CD8-positive, alpha-beta memory T cell (primary cell): Measurements from ENCODE around the gene EPS15. TPM values are rescaled to one million over a fixed set of nuclear protein-coding genes. Genes with fewer than 3 reads are reported as not detected.

ENCODE experiments used
- CTCF ChIA-PET: fragments of 350-600 bp; sonication (Branson Sonifier 250); formaldehyde crosslinking; loops from one replicate; lab custom pipeline; 2021; ENCODE audit warnings: antibody characterized with exemption; lab: Charles Lee
- POLR2A ChIA-PET: fragments of 350-600 bp; sonication (Branson Sonifier 250); formaldehyde crosslinking; loops from one replicate; lab custom pipeline; 2021; ENCODE audit warnings: antibody characterized with exemption; lab: Charles Lee
- DNase-seq, 5 donors: peaks; one replicate each; pipeline versions ENCODE4 v3.0.0 to v3.0.0-alpha.2; 2020 to 2022; ENCODE audit warnings: mixed read lengths in 1 of 5
- H3K27ac ChIP-seq: one replicate; pipeline ENCODE4 v1.7.0; 2013; ENCODE audit warnings: low read depth, mild to moderate bottlenecking, low read length, moderate library complexity
- H3K27me3 ChIP-seq: 2 replicates; pipeline ENCODE4 v1.7.0; 2013; ENCODE audit warnings: low read length, mild to moderate bottlenecking; ENCODE audit not compliant: insufficient read depth, poor library complexity, severe bottlenecking
- H3K36me3 ChIP-seq: 2 replicates; pipeline ENCODE4 v1.7.0; 2013; ENCODE audit warnings: mild to moderate bottlenecking, low read length, moderate library complexity; ENCODE audit not compliant: insufficient read depth
- H3K4me1 ChIP-seq: 2 replicates; pipeline ENCODE4 v1.7.0; 2013; ENCODE audit warnings: mild to moderate bottlenecking, low read length, moderate library complexity; ENCODE audit not compliant: insufficient read depth
- H3K4me3 ChIP-seq: 2 replicates; pipeline ENCODE4 v1.7.0; 2013; ENCODE audit warnings: mild to moderate bottlenecking, low read length
- H3K9me3 ChIP-seq: 2 replicates; pipeline ENCODE4 v1.7.0; 2013; ENCODE audit warnings: mild to moderate bottlenecking, low read length
- H3K27ac Mint-ChIP-seq, 8 donors: one replicate each; pipeline ENCODE4 v1.8.0; 2020 to 2021; ENCODE audit warnings: mixed read lengths in 8 of 8, mild to moderate bottlenecking in 6 of 8, inconsistent platforms in 3 of 8, moderate library complexity in 3 of 8
- H3K27me3 Mint-ChIP-seq, 2 donors: one replicate each; pipeline ENCODE4 v1.8.0; 2020 to 2021; ENCODE audit warnings: mixed read lengths in 2 of 2, mild to moderate bottlenecking in 1 of 2, moderate library complexity in 1 of 2
- H3K36me3 Mint-ChIP-seq, 3 donors: one replicate each; pipeline ENCODE4 v1.8.0; 2020 to 2021; ENCODE audit warnings: mixed read lengths in 3 of 3, inconsistent platforms in 1 of 3, mild to moderate bottlenecking in 1 of 3
- H3K4me1 Mint-ChIP-seq, 3 donors: one replicate each; pipeline ENCODE4 v1.8.0; 2020 to 2021; ENCODE audit warnings: mixed read lengths in 3 of 3, inconsistent platforms in 1 of 3, mild to moderate bottlenecking in 1 of 3
- H3K4me3 Mint-ChIP-seq, 7 donors: one replicate each; pipeline ENCODE4 v1.8.0; 2020 to 2021; ENCODE audit warnings: mixed read lengths in 7 of 7, mild to moderate bottlenecking in 6 of 7, moderate library complexity in 4 of 7, inconsistent platforms in 2 of 7
- H3K9me3 Mint-ChIP-seq, 5 donors: one replicate each; pipeline ENCODE4 v1.8.0; 2020 to 2022; ENCODE audit warnings: mixed read lengths in 5 of 5, mild to moderate bottlenecking in 3 of 5, moderate library complexity in 2 of 5, inconsistent platforms in 1 of 5
- polyA plus RNA-seq: library from polyadenylated mRNA; unstranded; fragments of 300-500 nt; fragmentation: Illumina TruSeq; gene quantifications from one replicate; pipeline ENCODE4 v1.2.3, GENCODE V29; 2021
- total RNA-seq, 2 experiments: library from RNA; stranded (reverse); gene quantifications; one replicate each; pipeline ENCODE4 v1.2.3, GENCODE V29; 2021

Gene EPS15
- total and polyA plus RNA-seq, 3 experiments from 2014 or later = 59.6 to 112 (median 108) TPM

DNA sequence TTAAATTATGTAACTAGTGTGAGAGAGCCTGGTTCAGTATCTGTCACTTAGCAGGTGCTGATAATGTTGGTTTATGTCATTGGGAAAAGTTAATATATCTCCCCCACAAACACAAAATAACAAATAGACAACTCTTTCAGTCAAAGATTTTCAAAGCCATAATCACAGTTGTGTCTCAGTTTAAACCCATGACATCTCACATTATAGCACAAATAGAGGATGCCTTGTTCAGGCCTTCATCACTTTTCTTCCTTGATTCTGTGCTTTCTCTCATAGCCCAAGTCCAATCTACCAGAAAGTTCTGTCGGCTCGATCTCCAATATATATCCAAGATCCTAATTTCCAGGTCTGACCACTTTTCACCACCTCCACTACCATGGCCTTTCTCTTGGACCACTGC, 6.2 kb upstream of the EPS15 start:
- Histone ChIP-seq H3K4me3 (no peak overlapping the region), H3K9me3 (no peaks in the 10 kb centered on the region), H3K36me3 (no peaks in the 10 kb centered on the region), H3K27me3 (no peaks in the 10 kb centered on the region), H3K27ac (no peak overlapping the region), H3K4me1 (peaks cover 10% of the 10 kb centered on the region)
- Mint-ChIP-seq H3K27ac (peak overlapping the region in 1 of 8 donors; percentile 51), H3K27me3 (no peaks in the 10 kb centered on the region), H3K4me1 (peaks cover 10% of the 10 kb centered on the region in 3 donors), H3K9me3 (no peaks in the 10 kb centered on the region), H3K36me3 (peaks cover 0 to 5% (median 0%) of the 10 kb centered on the region in 3 donors), H3K4me3 (no peak overlapping the region)
- ChIA-PET POLR2A (interaction anchor here (0.6 kb wide), 1 partner anchor 272 kb away, joined by 6 read pairs; no protein-coding TSS in a partner anchor), CTCF (interaction anchor here (2.7 kb wide), 1 partner anchor 10 kb away, joined by 7 read pairs; no protein-coding TSS in a partner anchor)
- DNase-seq = no peak

DNA sequence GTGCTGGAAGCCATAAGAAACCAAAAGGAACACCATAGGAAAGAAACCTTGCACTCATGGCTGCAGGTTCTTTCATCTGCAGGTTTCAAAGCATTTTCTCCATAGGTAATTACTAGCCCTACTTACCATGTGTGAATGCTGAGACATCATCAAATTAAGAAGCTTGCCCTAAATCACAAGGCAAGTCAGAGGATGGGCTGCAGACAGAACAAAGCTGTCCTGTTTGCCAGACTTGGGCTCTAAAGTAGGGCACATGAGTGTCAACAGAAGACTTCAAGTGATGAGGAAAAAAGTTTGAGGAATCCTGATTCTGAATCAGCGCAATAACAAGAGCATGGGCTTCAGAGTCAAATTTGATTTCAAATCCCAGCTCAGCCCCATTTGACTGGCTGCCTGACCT, 5.8 kb upstream of the EPS15 start:
- H3K4me3 ChIP-seq = no peak overlapping the region
- ChIA-PET POLR2A (no interaction called here), CTCF (interaction anchor here (2.7 kb wide), 1 partner anchor 10 kb away, joined by 7 read pairs; no protein-coding TSS in a partner anchor)
- Mint-ChIP-seq H3K4me1 (peaks cover 15% of the 10 kb centered on the region in 3 donors), H3K36me3 (peaks cover 0 to 3% (median 0%) of the 10 kb centered on the region in 3 donors), H3K9me3 (no peaks in the 10 kb centered on the region), H3K27me3 (no peaks in the 10 kb centered on the region), H3K4me3 (no peak overlapping the region), H3K27ac (peak overlapping the region in 1 of 8 donors; percentile 26)
- no peaks in the 10 kb centered on the region for H3K27me3 ChIP-seq
- peaks cover 15% of the 10 kb centered on the region for H3K4me1 ChIP-seq
- DNase-seq = no peak
- no peaks in the 10 kb centered on the region for H3K9me3 ChIP-seq
- H3K27ac ChIP-seq = no peak overlapping the region
- no peaks in the 10 kb centered on the region for H3K36me3 ChIP-seq

DNA sequence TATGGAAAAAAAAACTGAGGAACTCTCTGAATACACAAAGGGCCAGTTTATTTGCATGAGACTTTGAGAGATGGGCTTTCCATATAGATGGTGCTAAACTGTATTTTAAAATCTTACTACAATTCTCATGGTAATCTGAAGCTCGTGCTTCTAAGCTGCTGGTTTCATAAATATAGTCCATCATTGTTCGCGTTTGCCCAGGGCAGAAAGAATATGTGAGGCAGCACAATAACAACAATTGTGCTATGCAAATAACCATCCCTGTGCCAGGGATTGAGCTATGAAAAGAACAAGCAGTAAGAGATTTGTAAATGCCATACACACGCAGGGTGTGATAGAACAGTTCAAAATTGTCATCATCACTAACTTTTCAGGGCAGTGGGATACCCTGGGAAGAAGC, 4.9 kb upstream of the EPS15 start:
- ChIA-PET POLR2A (no interaction called here), CTCF (interaction anchor here (2.7 kb wide), 1 partner anchor 11 kb away, joined by 7 read pairs; no protein-coding TSS in a partner anchor)
- H3K4me1 Mint-ChIP-seq = peaks cover 20 to 21% (median 20%) of the 10 kb centered on the region in 3 donors
- peaks cover 0 to 3% (median 0%) of the 10 kb centered on the region in 3 donors for H3K36me3 Mint-ChIP-seq
- Histone ChIP-seq H3K4me3 (no peak overlapping the region), H3K27ac (no peak overlapping the region), H3K27me3 (no peaks in the 10 kb centered on the region), H3K4me1 (peaks cover 19% of the 10 kb centered on the region), H3K36me3 (no peaks in the 10 kb centered on the region), H3K9me3 (no peaks in the 10 kb centered on the region)
- H3K27me3 Mint-ChIP-seq = no peaks in the 10 kb centered on the region
- H3K9me3 Mint-ChIP-seq = no peaks in the 10 kb centered on the region
- H3K27ac Mint-ChIP-seq = no peak overlapping the region
- DNase-seq = no peak
- H3K4me3 Mint-ChIP-seq = no peak overlapping the region

DNA sequence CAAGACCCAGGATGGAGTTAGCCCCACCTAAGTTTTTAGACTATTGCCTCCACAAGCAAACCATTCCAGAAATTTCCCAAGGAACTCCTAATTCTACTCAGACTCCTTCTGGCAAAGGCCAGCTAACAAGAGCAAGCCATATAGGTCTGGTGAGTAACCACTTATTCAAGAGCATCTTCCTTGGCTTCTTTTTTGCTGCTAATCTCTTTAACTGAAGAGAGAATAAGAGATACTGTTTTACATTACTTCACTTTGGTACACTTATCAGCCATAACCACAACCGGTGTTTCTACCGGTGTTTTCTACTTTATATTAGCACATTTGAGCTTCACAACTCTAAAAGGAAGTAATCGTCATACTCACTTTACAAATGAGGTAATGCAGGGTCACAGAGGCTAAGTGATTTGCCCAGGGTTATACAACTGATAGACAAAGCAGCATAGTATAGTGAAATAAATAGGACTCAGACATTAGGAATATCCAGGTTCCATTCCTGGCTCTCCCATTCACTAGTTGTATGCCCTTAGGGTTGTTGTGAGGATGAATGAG, 1.7 kb upstream of the EPS15 start:
- ChIA-PET POLR2A (interaction anchor here (1.0 kb wide), 1 partner anchor 536 kb away, joined by 3 read pairs; no protein-coding TSS in a partner anchor), CTCF (interaction anchor here (2.6 kb wide), 1 partner anchor 14 kb away, joined by 8 read pairs; no protein-coding TSS in a partner anchor)
- Mint-ChIP-seq H3K36me3 (peaks cover 0 to 10% (median 3%) of the 10 kb centered on the region in 3 donors), H3K27me3 (no peaks in the 10 kb centered on the region), H3K27ac (peak overlapping the region; percentile 75 to 97 (median 87)), H3K4me3 (peak overlapping the region; percentile 45 to 82 (median 58)), H3K9me3 (no peaks in the 10 kb centered on the region), H3K4me1 (peaks cover 45 to 46% (median 46%) of the 10 kb centered on the region in 3 donors)
- Histone ChIP-seq H3K4me1 (peaks cover 26% of the 10 kb centered on the region), H3K4me3 (no peak overlapping the region), H3K27me3 (no peaks in the 10 kb centered on the region), H3K9me3 (no peaks in the 10 kb centered on the region), H3K36me3 (no peaks in the 10 kb centered on the region), H3K27ac (peak overlapping the region; percentile 52)
- DNase-seq = peak in 2 of 5 donors; percentile 27 to 67

DNA sequence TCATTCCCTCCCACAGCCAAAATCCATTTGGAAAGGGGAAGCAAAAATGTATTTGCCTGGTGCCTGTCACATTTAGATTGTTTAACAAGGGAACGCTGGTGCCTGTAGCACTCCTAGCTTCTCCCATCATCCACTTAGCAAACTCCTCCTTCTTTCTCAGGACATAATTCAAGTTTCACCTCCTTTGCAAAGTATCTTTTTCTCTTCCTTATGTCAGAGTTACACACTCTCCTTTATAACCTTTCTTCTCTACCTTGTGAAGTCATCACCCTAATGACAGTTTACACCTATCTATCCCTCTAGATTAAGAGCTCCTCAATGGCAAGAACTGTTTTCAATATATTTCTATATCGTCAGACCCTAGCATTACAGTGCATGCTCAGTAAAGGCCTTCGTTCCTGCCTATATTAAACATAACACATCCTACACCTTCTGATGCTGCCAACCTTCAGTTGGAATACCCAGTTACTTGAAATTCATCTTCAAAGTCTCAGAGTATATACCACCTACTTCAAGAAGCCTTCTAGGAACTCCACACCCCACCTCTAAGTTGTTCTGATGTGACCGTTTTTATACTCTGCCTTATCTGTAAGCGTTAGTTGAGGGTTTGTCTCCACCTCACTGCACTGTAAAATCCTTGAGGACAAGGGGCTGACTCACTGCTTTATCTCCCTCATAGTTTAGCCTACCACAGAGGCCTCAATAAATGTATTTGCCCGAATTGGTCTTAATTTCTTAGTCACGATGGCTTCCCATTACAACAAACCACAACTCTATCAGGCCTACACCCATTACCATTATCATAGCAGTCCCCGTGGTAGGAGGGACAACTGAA, 1.0 kb upstream of the EPS15 start:
- ChIA-PET POLR2A (interaction anchor here (1.0 to 2.0 kb wide), 2 partner anchors 10 to 537 kb away, joined by 3 to 5 read pairs; no protein-coding TSS in a partner anchor), CTCF (interaction anchor here (1.0 to 4.0 kb wide), 5 partner anchors 15 to 97 kb away, joined by 3 to 14 read pairs (median 5); no protein-coding TSS in a partner anchor)
- H3K9me3 Mint-ChIP-seq = no peaks in the 10 kb centered on the region
- H3K27me3 Mint-ChIP-seq = no peaks in the 10 kb centered on the region
- H3K4me1 ChIP-seq = peaks cover 32% of the 10 kb centered on the region
- peak overlapping the region; percentile 12 for H3K4me3 ChIP-seq
- peaks cover 52 to 53% (median 53%) of the 10 kb centered on the region in 3 donors for H3K4me1 Mint-ChIP-seq
- peaks cover 0 to 10% (median 0%) of the 10 kb centered on the region in 3 donors for H3K36me3 Mint-ChIP-seq
- H3K27ac ChIP-seq = peak overlapping the region; percentile 52
- DNase-seq = peak in 1 of 5 donors; percentile 4
- H3K9me3 ChIP-seq = no peaks in the 10 kb centered on the region
- peak overlapping the region; percentile 75 to 97 (median 87) for H3K27ac Mint-ChIP-seq
- peak overlapping the region; percentile 50 to 87 (median 71) for H3K4me3 Mint-ChIP-seq
- no peaks in the 10 kb centered on the region for H3K36me3 ChIP-seq
- no peaks in the 10 kb centered on the region for H3K27me3 ChIP-seq

DNA sequence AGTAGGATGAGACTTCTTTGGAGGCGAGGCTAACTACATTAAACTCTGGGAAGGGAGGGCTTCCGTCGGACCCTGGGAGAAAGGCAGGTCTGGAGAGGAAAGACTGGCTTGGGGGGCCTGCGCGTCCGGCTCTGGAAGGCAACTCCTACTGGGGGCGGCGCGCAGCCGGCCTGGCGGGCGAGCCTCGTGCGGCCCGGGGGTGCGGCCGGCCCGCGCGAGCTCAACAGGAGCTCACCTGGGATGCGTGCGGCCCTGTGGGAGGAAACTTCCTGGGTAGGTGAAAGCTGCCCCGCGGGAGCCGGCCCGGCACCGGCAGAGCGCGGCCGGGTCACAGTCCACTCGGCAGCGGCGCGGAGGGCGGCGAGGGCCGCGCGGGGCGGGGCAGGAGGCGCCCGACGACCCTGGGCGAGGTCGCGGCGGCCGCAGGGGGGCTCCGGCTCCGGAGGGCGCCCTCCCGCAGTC, 449 bp downstream of the EPS15 start:
- Mint-ChIP-seq H3K4me3 (peak overlapping the region; percentile 92 to 98 (median 96)), H3K27me3 (no peaks in the 10 kb centered on the region), H3K27ac (peak overlapping the region; percentile 90 to 98 (median 96)), H3K4me1 (peaks cover 63 to 67% (median 66%) of the 10 kb centered on the region in 3 donors), H3K9me3 (no peaks in the 10 kb centered on the region), H3K36me3 (peaks cover 0 to 10% (median 0%) of the 10 kb centered on the region in 3 donors)
- peak in 3 of 5 donors; percentile 41 to 72 (median 44) for DNase-seq
- Histone ChIP-seq H3K27me3 (no peaks in the 10 kb centered on the region), H3K9me3 (no peaks in the 10 kb centered on the region), H3K4me3 (peak overlapping the region; percentile 89), H3K4me1 (peaks cover 41% of the 10 kb centered on the region), H3K36me3 (no peaks in the 10 kb centered on the region), H3K27ac (peak overlapping the region; percentile 87)
- ChIA-PET CTCF (interaction anchor here (1.5 to 4.0 kb wide), 3 partner anchors 16 to 99 kb away, joined by 4 to 14 read pairs (median 5); no protein-coding TSS in a partner anchor), POLR2A (interaction anchor here (1.0 to 2.0 kb wide), 3 partner anchors 9 to 30 kb away, joined by 3 to 10 read pairs (median 5); no protein-coding TSS in a partner anchor)

DNA sequence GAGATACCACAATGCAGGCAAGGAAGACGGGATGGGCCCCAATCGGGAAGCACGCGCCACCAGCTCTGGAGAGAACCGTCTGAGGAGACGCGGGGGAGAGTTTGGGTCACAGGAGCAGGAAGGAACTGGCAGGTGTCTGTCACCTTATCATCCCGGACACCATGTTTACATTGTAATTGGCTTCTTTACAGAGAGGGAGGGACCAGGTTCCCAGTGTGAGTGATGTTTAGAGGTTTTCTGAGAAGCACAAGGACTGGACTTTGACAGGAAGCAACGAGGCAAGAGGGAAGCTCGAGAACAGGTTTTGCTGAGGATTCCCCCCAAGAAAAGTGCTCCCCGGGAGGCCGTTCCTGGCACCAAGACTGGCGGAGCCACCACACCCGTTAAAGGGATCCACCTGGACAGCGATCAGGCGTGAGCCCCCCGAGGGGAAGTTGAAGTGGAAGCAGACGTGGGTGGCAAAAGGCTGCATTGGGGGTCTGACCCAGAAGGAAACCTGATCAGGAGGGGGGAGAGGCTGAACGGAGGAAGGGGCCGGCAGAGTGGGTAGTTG, 957 bp downstream of the EPS15 start:
- H3K27ac Mint-ChIP-seq = peak overlapping the region; percentile 90 to 98 (median 96)
- H3K27me3 Mint-ChIP-seq = no peaks in the 10 kb centered on the region
- H3K36me3 Mint-ChIP-seq = peaks cover 0 to 10% (median 0%) of the 10 kb centered on the region in 3 donors
- ChIA-PET CTCF (interaction anchor here (1.5 to 4.0 kb wide), 2 partner anchors 17 to 26 kb away, joined by 4 to 14 read pairs; no protein-coding TSS in a partner anchor), POLR2A (interaction anchor here (1.0 to 2.0 kb wide), 2 partner anchors 8 to 12 kb away, joined by 5 to 10 read pairs; no protein-coding TSS in a partner anchor)
- H3K27ac ChIP-seq = peak overlapping the region; percentile 87
- H3K4me3 Mint-ChIP-seq = peak overlapping the region; percentile 92 to 98 (median 96)
- no peaks in the 10 kb centered on the region for H3K9me3 ChIP-seq
- no peaks in the 10 kb centered on the region for H3K9me3 Mint-ChIP-seq
- H3K36me3 ChIP-seq = no peaks in the 10 kb centered on the region
- DNase-seq = peak; percentile 45 to 71 (median 60)
- H3K27me3 ChIP-seq = no peaks in the 10 kb centered on the region
- peaks cover 66 to 72% (median 71%) of the 10 kb centered on the region in 3 donors for H3K4me1 Mint-ChIP-seq
- H3K4me3 ChIP-seq = peak overlapping the region; percentile 89
- H3K4me1 ChIP-seq = peaks cover 45% of the 10 kb centered on the region
